Ishikawa (cell line): Measurements from ENCODE around the gene SLAMF1.

Experiments
- CEBPB ChIP-seq: IDR thresholded peaks from 2 replicates; pipeline ENCODE4 v1.6.1; 2012
- CREB1 ChIP-seq: IDR thresholded peaks from 2 replicates; pipeline ENCODE4 v1.6.1; 2012; ENCODE audit warnings: low read depth
- EGR1 ChIP-seq: IDR thresholded peaks from 2 replicates; pipeline ENCODE4 v1.6.1; 2012
- EP300 ChIP-seq: IDR thresholded peaks from 2 replicates; pipeline ENCODE4 v1.6.1; 2012; ENCODE audit warnings: borderline replicate concordance
- FOXM1 ChIP-seq: IDR thresholded peaks from 2 replicates; pipeline ENCODE4 v1.6.1; 2012; ENCODE audit warnings: low read depth, borderline replicate concordance
- NFIC ChIP-seq: IDR thresholded peaks from 2 replicates; pipeline ENCODE4 v1.6.1; 2012
- RAD21 ChIP-seq: IDR thresholded peaks from 2 replicates; pipeline ENCODE4 v1.6.1; 2012; ENCODE audit warnings: low read depth
- TAF1 ChIP-seq: IDR thresholded peaks from 2 replicates; pipeline ENCODE4 v1.6.1; 2012; ENCODE audit warnings: low read depth, mild to moderate bottlenecking
- TCF12 ChIP-seq: IDR thresholded peaks from 2 replicates; pipeline ENCODE4 v1.6.1; 2012; ENCODE audit warnings: low read depth
- TEAD4 ChIP-seq: IDR thresholded peaks from 2 replicates; pipeline ENCODE4 v1.6.1; 2012
- YY1 ChIP-seq: IDR thresholded peaks from 2 replicates; pipeline ENCODE4 v1.6.1; 2012; ENCODE audit warnings: low read depth
- ZBTB7A ChIP-seq: IDR thresholded peaks from 2 replicates; pipeline ENCODE4 v1.6.1; 2012; ENCODE audit warnings: low read depth
- TF ChIP-seq, protein P1 (sequence below): IDR thresholded peaks from 2 replicates; pipeline ENCODE4 v1.6.1; 2012
- TF ChIP-seq, protein P2 (sequence below): IDR thresholded peaks from 2 replicates; pipeline ENCODE4 v1.6.1; 2012
- TF ChIP-seq, protein P3 (sequence below): IDR thresholded peaks from 2 replicates; pipeline ENCODE4 v1.6.1; 2012; ENCODE audit warnings: low read depth, mild to moderate bottlenecking

Gene SLAMF1

DNA sequence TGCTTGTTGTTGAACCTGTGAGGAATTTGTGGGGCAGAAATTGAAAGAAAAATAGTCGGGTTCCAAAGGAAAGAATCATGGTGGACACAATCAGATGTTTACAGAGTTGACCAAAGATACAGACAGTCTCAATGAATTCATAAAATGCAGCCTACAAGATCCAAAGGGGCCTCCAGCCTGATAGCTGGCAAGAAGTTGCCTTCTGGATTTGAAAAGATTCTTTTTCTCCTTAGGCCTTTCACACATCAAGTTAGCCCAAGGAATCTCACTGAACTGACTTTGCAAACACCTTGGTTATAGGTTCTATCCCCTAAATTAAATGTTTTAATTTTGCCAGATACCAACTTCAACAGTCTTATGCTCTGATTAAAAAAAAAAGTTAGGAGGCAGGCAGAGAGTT, 21.5 kb downstream of the SLAMF1 start:
- TF ChIP-seq FOXM1 = no peak

DNA sequence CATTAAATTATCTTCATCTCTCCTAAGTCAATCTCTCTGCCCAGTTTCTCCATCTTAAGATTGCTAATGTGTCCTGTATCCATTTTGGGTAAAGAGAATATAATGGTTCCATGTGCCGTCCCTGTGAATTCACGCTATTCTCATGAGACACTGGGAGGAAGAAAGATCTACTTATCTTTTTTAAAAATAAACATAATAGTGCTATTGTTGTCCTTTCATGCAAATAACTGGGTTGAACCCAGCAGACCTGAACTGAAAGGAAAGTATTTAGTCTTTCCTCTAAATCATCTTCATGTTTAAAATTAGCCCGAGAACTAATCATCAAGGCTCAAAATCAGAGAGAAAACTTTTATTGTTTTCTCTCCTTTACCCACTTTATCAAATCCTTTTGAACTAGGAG, 22.4 kb downstream of the SLAMF1 start:
- TF ChIP-seq, protein P1, sequence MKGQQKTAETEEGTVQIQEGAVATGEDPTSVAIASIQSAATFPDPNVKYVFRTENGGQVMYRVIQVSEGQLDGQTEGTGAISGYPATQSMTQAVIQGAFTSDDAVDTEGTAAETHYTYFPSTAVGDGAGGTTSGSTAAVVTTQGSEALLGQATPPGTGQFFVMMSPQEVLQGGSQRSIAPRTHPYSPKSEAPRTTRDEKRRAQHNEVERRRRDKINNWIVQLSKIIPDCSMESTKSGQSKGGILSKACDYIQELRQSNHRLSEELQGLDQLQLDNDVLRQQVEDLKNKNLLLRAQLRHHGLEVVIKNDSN = no peak
- TF ChIP-seq, protein P2, sequence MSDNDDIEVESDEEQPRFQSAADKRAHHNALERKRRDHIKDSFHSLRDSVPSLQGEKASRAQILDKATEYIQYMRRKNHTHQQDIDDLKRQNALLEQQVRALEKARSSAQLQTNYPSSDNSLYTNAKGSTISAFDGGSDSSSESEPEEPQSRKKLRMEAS = no peak
- TF ChIP-seq YY1 = no peak
- no peak for TF ChIP-seq RAD21
- TF ChIP-seq TAF1 = no peak
- no peak for TF ChIP-seq NFIC
- no peak for TF ChIP-seq FOXM1
- no peak for TF ChIP-seq EGR1
- TF ChIP-seq, protein P3, sequence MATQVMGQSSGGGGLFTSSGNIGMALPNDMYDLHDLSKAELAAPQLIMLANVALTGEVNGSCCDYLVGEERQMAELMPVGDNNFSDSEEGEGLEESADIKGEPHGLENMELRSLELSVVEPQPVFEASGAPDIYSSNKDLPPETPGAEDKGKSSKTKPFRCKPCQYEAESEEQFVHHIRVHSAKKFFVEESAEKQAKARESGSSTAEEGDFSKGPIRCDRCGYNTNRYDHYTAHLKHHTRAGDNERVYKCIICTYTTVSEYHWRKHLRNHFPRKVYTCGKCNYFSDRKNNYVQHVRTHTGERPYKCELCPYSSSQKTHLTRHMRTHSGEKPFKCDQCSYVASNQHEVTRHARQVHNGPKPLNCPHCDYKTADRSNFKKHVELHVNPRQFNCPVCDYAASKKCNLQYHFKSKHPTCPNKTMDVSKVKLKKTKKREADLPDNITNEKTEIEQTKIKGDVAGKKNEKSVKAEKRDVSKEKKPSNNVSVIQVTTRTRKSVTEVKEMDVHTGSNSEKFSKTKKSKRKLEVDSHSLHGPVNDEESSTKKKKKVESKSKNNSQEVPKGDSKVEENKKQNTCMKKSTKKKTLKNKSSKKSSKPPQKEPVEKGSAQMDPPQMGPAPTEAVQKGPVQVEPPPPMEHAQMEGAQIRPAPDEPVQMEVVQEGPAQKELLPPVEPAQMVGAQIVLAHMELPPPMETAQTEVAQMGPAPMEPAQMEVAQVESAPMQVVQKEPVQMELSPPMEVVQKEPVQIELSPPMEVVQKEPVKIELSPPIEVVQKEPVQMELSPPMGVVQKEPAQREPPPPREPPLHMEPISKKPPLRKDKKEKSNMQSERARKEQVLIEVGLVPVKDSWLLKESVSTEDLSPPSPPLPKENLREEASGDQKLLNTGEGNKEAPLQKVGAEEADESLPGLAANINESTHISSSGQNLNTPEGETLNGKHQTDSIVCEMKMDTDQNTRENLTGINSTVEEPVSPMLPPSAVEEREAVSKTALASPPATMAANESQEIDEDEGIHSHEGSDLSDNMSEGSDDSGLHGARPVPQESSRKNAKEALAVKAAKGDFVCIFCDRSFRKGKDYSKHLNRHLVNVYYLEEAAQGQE = no peak
- TF ChIP-seq EP300 = no peak
- no peak for TF ChIP-seq CEBPB
- TF ChIP-seq ZBTB7A = no peak
- no peak for TF ChIP-seq TEAD4
- TF ChIP-seq CREB1 = no peak

DNA sequence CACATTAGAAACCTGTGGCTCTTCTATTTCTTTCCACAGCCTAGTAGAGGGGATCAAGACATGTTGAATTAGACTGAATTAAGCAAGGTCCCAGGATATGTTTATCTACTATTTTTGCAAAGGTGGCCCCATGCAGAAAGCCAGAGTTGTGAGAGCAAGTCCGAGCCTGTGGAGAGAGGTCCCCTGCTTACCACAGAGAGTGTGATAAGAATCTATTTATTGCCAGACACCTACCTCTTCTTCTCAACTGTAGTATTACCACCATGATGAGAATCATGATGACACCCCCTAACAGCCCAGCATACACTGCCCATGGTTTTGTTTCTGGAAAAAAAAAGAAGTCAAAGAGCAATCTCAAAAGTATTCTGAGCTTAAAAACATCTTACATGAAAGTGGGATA, 23.0 kb downstream of the SLAMF1 start:
- TF ChIP-seq, protein P3 = no peak
- TF ChIP-seq, protein P1 = no peak
- TF ChIP-seq FOXM1 (no peak), EP300 (no peak), CEBPB (no peak), YY1 (no peak), EGR1 (no peak), ZBTB7A (no peak), RAD21 (no peak), TAF1 (no peak), TEAD4 (no peak)
- TF ChIP-seq, protein P2 = no peak

DNA sequence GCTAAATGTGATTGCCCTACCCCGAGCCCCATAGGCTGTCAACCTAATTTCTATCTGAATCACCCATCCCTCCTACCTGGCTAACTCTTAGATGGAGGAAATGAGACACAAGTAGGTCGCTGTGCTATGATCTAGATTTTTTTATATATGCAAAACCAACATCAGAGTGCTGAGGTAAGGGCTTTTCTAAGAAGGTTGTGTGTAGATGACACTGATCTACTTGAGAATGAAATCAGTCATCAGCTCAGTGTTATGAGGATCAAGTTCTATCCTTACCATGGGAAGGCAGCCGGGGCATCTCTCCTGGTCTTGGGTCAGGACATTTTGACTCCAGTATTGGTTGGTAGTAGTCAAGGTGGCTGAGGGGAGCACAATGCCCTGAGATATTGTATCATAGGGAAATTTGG, 23.6 kb downstream of the SLAMF1 start:
- TF ChIP-seq RAD21 = no peak
- no peak for TF ChIP-seq YY1
- TF ChIP-seq TEAD4 = no peak
- TF ChIP-seq, protein P3 = no peak
- no peak for TF ChIP-seq TCF12
- TF ChIP-seq NFIC = no peak
- no peak for TF ChIP-seq EP300
- no peak for TF ChIP-seq EGR1
